Endothelial cell of umbilical vein (primary cell): ENCODE measurements around the gene MYH11. TPM values are rescaled to one million over a fixed set of nuclear protein-coding genes. Genes with fewer than 3 reads are reported as not detected.

Experiments
- BruUV-seq: library from RNA; stranded (reverse); fragments of 400-500 nt; replicated peaks from 2 replicates; lab custom pipeline; 2021; lab: Mats Ljungman, UMichigan
- CTCF ChIA-PET: fragments of 300-600, 350-600 bp; sonication (Branson Sonifier 250); formaldehyde crosslinking; loops from one replicate; lab custom pipeline; 2021; ENCODE audit warnings: antibody characterized with exemption, inconsistent platforms; lab: Charles Lee
- POLR2A ChIA-PET: fragments of 300-600, 350-600 bp; sonication (Branson Sonifier 250); formaldehyde crosslinking; loops from one replicate; lab custom pipeline; 2021; ENCODE audit warnings: antibody characterized with exemption, inconsistent platforms; lab: Charles Lee
- DNase-seq: peaks from one replicate; pipeline ENCODE4 v3.0.0-alpha.2; 2011; ENCODE audit warnings: low read depth, low spot score
- FAIRE-seq: peaks from 2 replicates; lab custom pipeline; 2011; peaks lifted over from hg19 to GRCh38; lab: Jason Lieb, UNC
- H2AFZ ChIP-seq: 2 replicates; pipeline ENCODE4 v1.6.0; 2012; ENCODE audit warnings: low read depth, low read length, control low read depth, inconsistent platforms
- H3K27ac ChIP-seq: 2 replicates; pipeline ENCODE4 v1.5.1; 2011; ENCODE audit warnings: low read depth, mild to moderate bottlenecking, control low read depth, low read length, moderate library complexity; ENCODE audit not compliant: insufficient read depth
- H3K27me3 ChIP-seq, 2 experiments: 2 replicates each; pipeline versions ENCODE4 v1.6.0 to v1.6.1; 2011; ENCODE audit warnings: low read length in 2 of 2, mixed read lengths in 1 of 2; ENCODE audit not compliant: control insufficient read depth in 2 of 2, insufficient read depth in 2 of 2
- H3K36me3 ChIP-seq, 2 experiments: 2 replicates in 1 of 2; 3 replicates in 1 of 2; pipeline ENCODE4 v1.5.1; 2011; ENCODE audit warnings: low read length in 2 of 2, mild to moderate bottlenecking in 1 of 2, moderate library complexity in 1 of 2; ENCODE audit not compliant: control insufficient read depth in 2 of 2, insufficient read depth in 2 of 2; ENCODE audit errors: extremely low read depth in 1 of 2
- H3K4me1 ChIP-seq: 3 replicates; pipeline ENCODE4 v1.5.1; 2011; ENCODE audit warnings: mild to moderate bottlenecking, low read length; ENCODE audit not compliant: control insufficient read depth, insufficient read depth; ENCODE audit errors: extremely low read depth
- H3K4me2 ChIP-seq: 2 replicates; pipeline ENCODE4 v1.6.1; 2011; ENCODE audit warnings: low read length, control low read depth, mixed read lengths; ENCODE audit not compliant: insufficient read depth
- H3K4me3 ChIP-seq, 3 experiments: fragments of 200-600 bp in 1 of 3; sonication (generic), shearing (Covaris generic) in 1 of 3; replicated peaks in 1 of 3; 2 replicates each; pipeline ENCODE4 v1.5.1; 2011 to 2016; ENCODE audit warnings: control low read depth in 3 of 3, low read length in 3 of 3, mild to moderate bottlenecking in 2 of 3, inconsistent platforms in 1 of 3, low read depth in 1 of 3, moderate library complexity in 1 of 3; ENCODE audit not compliant: insufficient read depth in 1 of 3
- H3K79me2 ChIP-seq: 2 replicates; pipeline ENCODE4 v1.6.0; 2012; ENCODE audit warnings: low read length, inconsistent platforms; ENCODE audit not compliant: control insufficient read depth, insufficient read depth
- H3K9ac ChIP-seq: replicated peaks from 2 replicates; pipeline ENCODE3; 2011; ENCODE audit warnings: low read length, control low read depth; ENCODE audit not compliant: insufficient read depth; ENCODE audit errors: extremely low read depth
- H3K9me1 ChIP-seq: replicated peaks from 3 replicates; pipeline ENCODE4 v1.6.0; 2011; ENCODE audit warnings: mild to moderate bottlenecking, low read length; ENCODE audit not compliant: control insufficient read depth, insufficient read depth; ENCODE audit errors: extremely low read depth
- H3K9me3 ChIP-seq: replicated peaks from 2 replicates; pipeline ENCODE4 v1.5.1; 2012; ENCODE audit warnings: low read length, inconsistent platforms; ENCODE audit not compliant: control insufficient read depth, insufficient read depth
- H4K20me1 ChIP-seq: replicated peaks from 2 replicates; pipeline ENCODE3; 2011; ENCODE audit warnings: mild to moderate bottlenecking, low read length; ENCODE audit not compliant: control insufficient read depth, insufficient read depth; ENCODE audit errors: extremely low read depth
- EZH2 ChIP-seq: IDR thresholded peaks from 2 replicates; pipeline ENCODE4 v1.6.1; 2012; ENCODE audit warnings: borderline replicate concordance, low read depth, mild to moderate bottlenecking, moderate library complexity, low read length, inconsistent platforms; ENCODE audit not compliant: severe bottlenecking
- FOS ChIP-seq: IDR thresholded peaks from 2 replicates; pipeline ENCODE4 v1.6.1; 2011; ENCODE audit warnings: mild to moderate bottlenecking, low read length, moderate library complexity, borderline replicate concordance; ENCODE audit not compliant: insufficient read depth
- GATA2 ChIP-seq: IDR thresholded peaks from 2 replicates; pipeline ENCODE4 v1.7.0; 2011; ENCODE audit warnings: low read depth, mild to moderate bottlenecking, moderate library complexity, mixed read lengths, low read length; ENCODE audit not compliant: insufficient read length, insufficient read depth
- JUN ChIP-seq: IDR thresholded peaks from 2 replicates; pipeline ENCODE4 v1.6.1; 2011; ENCODE audit warnings: borderline replicate concordance, low read depth; ENCODE audit not compliant: insufficient read length, insufficient read depth
- MYC ChIP-seq: IDR thresholded peaks from one replicate; pipeline ENCODE4 v1.6.1; 2011; ENCODE audit warnings: mild to moderate bottlenecking, low read depth, low read length
- POLR2A ChIP-seq: IDR thresholded peaks from 2 replicates; pipeline ENCODE4 v1.6.1; 2012; ENCODE audit warnings: low read depth, mild to moderate bottlenecking, control low read depth, low read length
- dilution Hi-C: fragments of 300-500 bp; cut with MboI; formaldehyde crosslinking; loops from one replicate; pipeline ENCODE4 v1.15.0; 2019; ENCODE audit warnings: low sequenced_read_pairs; ENCODE audit not compliant: extremely low pct_ligation_motif_present
- intact Hi-C: fragments of 100-400 bp; cut with micrococcal nuclease; formaldehyde crosslinking; loops from one replicate; pipeline ENCODE4 v1.10.0; 2022
- polyA plus RNA-seq, 4 experiments: library from polyadenylated mRNA; depleted of rRNA in 3 of 4; stranded (reverse) in 3 of 4; unstranded in 1 of 4; fragments of >200 nt; gene quantifications; 2 replicates each; pipeline versions ENCODE4 v1.2.1 to v1.2.3, GENCODE V29; 2011 to 2012; ENCODE audit warnings: missing spikeins in 1 of 4
- total RNA-seq: library from RNA; stranded (reverse); gene quantifications from 2 replicates; pipeline ENCODE4 v1.2.3, GENCODE V29; 2021
- TF ChIP-seq, protein P1 (sequence below), 2 donors: IDR thresholded peaks; 1 replicate in 1 of 2; 2 replicates in 1 of 2; pipeline ENCODE4 v1.5.1; 2011; ENCODE audit warnings: low read length in 2 of 2, mild to moderate bottlenecking in 2 of 2, moderate library complexity in 2 of 2, control low read depth in 1 of 2, inconsistent platforms in 1 of 2, low read depth in 1 of 2; ENCODE audit not compliant: insufficient read depth in 1 of 2; ENCODE audit errors: extremely low read depth in 1 of 2
- TF ChIP-seq, protein P2 (sequence below): IDR thresholded peaks from 2 replicates; pipeline ENCODE4 v1.6.1; 2011; ENCODE audit not compliant: insufficient read depth, insufficient read length

The MYH11 gene
- total and polyA plus RNA-seq, 2 donors (not counting 3 experiments of a cell fraction or from before 2014, with no cell fraction given): not detected

DNA sequence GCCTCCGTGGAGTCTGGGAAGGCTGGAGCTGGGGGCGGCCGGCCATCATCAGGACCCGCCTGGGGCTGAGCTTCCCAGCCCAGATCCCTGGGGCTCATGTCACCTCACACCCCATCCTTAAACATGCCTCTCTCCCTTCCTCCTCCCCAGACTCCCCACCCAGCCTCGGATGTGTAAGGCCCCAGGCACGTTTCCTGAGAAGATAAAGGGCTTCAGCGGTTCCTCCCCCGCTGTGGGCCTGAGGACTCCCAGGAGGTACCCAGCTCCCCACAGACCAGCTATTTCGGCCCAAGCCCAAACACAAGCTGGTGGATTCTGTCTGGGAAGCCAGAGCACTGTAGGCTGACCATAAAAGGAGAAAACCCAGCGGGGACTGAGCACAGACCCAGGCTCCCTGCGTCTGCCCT lies 49.2 kb downstream of the MYH11 start:
- Histone ChIP-seq H3K27me3 (peaks cover 7 to 17% of the 10 kb centered on the region in 2 experiments), H3K4me2 (no peak overlapping the region), H2AFZ (no peak overlapping the region), H3K9me3 (no peaks in the 10 kb centered on the region), H3K4me1 (no peaks in the 10 kb centered on the region), H3K27ac (no peak overlapping the region), H3K36me3 (no peaks in the 10 kb centered on the region), H3K9ac (no peak overlapping the region), H3K4me3 (no peak overlapping the region), H4K20me1 (no peaks in the 10 kb centered on the region), H3K9me1 (no peaks in the 10 kb centered on the region), H3K79me2 (no peaks in the 10 kb centered on the region)
- TF ChIP-seq MYC (no peak), GATA2 (no peak), EZH2 (no peak), POLR2A (no peak), FOS (no peak), JUN (no peak)
- TF ChIP-seq, protein P1, sequence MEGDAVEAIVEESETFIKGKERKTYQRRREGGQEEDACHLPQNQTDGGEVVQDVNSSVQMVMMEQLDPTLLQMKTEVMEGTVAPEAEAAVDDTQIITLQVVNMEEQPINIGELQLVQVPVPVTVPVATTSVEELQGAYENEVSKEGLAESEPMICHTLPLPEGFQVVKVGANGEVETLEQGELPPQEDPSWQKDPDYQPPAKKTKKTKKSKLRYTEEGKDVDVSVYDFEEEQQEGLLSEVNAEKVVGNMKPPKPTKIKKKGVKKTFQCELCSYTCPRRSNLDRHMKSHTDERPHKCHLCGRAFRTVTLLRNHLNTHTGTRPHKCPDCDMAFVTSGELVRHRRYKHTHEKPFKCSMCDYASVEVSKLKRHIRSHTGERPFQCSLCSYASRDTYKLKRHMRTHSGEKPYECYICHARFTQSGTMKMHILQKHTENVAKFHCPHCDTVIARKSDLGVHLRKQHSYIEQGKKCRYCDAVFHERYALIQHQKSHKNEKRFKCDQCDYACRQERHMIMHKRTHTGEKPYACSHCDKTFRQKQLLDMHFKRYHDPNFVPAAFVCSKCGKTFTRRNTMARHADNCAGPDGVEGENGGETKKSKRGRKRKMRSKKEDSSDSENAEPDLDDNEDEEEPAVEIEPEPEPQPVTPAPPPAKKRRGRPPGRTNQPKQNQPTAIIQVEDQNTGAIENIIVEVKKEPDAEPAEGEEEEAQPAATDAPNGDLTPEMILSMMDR (IDR thresholded peaks at IDR 0.05; ENCODE audit: extremely low read depth in 1 of 2, insufficient read depth in 1 of 2, low read depth in 1 of 2, low read length in 2 of 2): no peak
- TF ChIP-seq, protein P2, sequence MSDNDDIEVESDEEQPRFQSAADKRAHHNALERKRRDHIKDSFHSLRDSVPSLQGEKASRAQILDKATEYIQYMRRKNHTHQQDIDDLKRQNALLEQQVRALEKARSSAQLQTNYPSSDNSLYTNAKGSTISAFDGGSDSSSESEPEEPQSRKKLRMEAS: no peak
- DNase-seq: no peak
- FAIRE-seq: no peak
- intact Hi-C loops: no loop called here
- dilution Hi-C loops: no loop called here
- BruUV-seq: no TSS peak
- ChIA-PET POLR2A (no interaction called here), CTCF (interaction anchor here (3.1 kb wide), 1 partner anchor 14 kb away, joined by 26 read pairs; no protein-coding TSS in a partner anchor)
